ENCODE data around the gene TPM1.

TPM1 gene

DNA sequence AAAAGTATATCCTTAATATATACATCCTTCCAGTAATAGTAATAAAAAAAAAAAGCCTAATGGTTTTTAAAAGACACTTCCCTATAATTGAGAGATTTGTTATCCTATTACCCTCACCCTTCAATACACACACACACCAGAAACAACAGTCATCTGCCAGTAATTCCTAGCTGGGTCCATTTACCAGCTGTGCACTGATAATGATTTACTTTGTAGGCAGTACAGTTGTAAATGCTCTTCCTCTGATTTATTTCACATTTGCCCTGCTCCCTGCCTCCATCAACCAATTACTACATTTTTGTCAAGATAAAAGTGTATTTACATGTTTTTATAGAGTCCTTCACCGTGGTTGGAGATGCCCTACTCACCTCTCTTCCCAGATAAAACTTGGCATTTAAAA is 12.4 kb downstream of the TPM1 start:
- DNase-seq (ENCODE audit: low spot score): no peak

DNA sequence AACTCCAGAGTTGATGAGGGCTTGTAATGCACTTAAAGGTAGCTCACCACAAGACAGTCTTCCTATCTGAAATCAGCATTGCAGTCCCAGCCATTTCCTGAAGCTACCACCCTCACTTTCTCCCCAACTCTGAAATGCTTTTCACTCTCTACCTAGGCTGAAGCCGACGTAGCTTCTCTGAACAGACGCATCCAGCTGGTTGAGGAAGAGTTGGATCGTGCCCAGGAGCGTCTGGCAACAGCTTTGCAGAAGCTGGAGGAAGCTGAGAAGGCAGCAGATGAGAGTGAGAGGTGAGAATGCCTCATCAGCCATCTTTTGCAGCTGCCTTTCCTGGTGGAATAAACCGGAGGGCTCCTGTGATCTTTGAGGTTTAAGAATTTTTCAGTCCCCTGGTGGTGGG is 14.3 kb downstream of the TPM1 start:
- no peak for DNase-seq (ENCODE audit: low spot score)

DNA sequence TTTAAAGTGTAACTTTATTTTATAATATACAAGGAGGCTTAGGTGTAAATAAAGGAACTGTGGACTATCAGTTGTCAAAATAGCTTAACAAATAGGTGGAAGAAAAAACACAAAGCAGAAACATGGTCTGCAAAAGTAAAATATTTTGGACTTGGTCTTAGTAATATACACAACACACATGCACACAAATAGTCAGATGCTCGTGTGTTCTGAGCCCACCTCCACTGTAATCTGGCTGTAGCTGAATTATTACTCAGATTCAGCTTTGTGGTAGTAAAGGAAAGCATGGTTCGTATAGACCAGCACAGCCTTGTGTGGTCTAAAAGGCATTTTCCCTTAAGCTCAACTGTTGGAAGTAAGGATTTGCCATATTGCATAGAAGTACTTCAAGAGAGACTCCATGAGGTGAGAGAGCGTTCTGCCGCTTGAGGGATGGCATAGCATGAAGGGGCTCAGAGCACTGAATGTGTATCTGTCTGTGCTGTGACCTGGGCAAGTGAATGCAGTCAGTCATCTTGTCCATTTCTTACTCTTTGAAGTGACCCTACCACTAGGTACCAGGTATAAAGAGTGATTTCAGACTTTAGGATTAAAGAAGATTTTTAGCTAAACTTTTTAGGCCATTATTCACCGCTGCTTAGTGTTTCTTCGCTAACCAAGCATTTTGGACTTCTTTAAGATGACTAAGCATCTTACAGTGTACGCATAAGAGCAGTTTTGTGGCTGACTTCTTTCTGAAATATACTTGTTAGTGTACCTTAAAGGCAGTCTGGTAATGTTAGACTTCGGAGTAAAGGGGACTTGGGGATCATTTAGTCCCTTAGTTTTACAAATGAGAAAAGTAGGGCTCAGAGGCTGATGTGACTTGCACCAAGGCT is 15.2 kb downstream of the TPM1 start:
- DNase-seq (ENCODE audit: low spot score): no peak

DNA sequence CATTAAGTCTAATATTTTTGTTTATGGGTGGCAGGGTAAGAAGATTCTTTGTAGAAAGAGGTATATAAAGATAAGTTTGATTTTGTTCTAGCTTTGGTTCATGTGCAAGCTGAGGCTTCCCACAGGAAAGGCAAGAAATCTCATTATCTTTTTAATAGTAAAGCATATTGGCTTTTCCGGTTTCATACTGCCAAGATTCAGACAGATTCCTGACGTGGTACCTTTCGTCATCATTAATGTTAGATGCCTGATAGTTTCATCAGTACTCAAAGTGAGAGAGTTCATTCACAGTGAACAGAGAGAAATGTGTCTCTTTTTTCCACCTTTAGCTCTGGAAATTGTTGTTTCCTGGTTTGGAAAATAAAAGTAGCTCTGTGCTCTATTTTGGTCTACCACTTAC is 16.5 kb downstream of the TPM1 start:
- no peak for DNase-seq (ENCODE audit: low spot score)

DNA sequence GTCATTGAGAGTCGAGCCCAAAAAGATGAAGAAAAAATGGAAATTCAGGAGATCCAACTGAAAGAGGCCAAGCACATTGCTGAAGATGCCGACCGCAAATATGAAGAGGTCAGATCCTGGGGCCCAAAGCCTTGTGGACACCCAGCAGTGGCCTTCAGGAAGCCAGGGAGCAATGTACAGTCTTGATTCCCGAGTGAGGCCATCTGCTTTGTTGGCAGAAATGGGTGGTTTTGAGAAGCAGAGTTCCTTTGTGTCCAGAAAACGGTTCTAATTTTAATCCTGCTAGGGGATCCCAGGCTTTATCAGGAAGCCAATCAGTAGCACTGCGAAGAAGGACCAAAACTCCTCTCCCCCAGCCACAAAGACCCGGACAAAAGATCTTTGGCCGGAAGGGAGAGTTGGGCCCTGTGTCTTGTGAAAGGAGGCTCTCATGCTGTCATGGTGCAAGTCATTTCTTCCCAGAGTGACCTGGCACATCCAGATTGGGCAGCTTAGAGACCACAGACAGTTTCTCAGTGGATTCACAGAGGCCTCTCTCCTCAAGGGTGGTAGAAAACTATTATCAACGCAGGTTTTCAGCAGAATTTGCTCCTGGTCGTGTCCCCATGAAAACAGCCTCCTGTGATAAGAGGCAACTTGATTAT is 17.1 kb downstream of the TPM1 start:
- DNase-seq (ENCODE audit: low spot score): no peak

DNA sequence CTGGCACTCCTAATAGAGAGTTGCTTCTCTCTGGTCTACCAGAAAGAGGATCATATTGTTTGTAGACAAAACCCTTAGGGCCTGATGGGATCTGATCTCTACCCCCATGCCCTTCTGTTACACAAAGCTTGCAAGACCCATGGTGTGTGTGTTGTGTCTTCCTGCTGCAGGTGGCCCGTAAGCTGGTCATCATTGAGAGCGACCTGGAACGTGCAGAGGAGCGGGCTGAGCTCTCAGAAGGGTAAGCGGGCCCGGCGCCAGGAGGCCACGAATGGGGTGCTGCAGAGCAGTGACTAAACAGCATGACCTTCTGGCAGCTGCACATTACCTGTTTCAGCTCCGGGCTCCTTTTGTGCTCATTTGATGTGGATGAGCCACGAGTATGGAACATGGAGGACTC is 18.2 kb downstream of the TPM1 start:
- DNase-seq (ENCODE audit: low spot score): no peak

DNA sequence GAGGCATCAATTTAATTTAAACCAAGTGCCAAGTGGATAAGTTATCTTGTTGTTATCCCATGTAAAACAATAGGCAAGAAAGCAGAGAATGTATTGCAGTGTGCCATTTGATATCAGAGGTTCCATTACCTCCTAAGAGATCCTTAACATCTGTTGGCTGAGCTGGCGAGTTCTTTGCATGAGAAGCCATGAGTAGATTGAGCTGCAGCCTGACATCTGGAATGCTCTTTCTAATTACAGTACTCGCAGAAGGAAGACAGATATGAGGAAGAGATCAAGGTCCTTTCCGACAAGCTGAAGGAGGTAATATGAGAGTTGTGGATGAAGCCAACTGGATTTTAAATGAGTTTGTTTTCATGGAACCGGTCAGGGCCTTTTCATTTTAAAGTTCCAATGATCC is 19.4 kb downstream of the TPM1 start:
- DNase-seq (ENCODE audit: low spot score): no peak

DNA sequence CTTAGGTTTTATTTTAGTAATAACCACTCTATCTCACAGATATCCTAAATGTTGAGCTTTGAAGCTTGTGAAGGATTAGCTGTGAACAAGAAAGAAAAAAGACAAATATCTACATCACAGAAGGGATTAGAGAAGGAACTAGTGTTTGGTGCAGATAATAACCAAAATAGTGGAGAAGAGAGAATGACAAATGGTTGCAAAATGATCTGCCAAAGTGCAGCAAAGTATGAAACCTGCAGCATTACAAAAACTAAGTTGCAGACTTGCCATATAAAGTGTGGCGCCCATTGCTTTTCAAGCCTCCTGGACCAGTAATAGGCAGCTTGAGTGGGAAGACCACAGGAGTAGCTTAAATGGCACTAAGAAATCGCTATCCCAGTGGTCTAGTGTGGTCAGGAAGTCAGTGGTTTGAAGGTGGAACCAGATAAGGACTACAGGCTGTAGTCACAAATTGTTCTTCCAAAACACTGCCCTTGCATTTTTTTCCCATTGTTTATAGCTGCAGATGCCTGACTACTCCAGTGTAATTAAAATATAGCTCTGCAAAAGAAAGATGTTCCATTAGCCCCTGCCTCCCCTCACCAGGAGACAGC is 20.7 kb downstream of the TPM1 start:
- no peak for DNase-seq (ENCODE audit: low spot score)

DNA sequence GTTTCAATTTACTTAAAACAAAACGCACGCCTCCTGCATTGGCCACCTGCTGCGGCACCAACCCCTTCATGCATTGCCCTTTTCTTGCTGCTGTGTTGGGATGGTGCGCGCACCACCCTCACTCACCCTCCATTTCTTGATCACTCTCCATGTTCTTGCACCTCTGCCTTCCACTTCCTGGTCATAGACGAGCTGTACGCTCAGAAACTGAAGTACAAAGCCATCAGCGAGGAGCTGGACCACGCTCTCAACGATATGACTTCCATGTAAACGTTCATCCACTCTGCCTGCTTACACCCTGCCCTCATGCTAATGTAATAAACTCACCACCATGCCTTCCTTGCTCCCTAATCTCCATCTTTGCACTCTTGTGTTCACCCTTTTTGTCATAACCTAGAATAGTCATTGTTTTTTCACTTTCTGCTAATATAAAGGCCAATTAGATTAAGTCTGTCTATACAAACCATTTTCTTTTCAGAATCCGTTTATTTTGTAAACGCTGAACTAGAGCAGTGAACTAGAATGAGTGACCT is 21.4 kb downstream of the TPM1 start:
- no peak for DNase-seq (ENCODE audit: low spot score)

DNA sequence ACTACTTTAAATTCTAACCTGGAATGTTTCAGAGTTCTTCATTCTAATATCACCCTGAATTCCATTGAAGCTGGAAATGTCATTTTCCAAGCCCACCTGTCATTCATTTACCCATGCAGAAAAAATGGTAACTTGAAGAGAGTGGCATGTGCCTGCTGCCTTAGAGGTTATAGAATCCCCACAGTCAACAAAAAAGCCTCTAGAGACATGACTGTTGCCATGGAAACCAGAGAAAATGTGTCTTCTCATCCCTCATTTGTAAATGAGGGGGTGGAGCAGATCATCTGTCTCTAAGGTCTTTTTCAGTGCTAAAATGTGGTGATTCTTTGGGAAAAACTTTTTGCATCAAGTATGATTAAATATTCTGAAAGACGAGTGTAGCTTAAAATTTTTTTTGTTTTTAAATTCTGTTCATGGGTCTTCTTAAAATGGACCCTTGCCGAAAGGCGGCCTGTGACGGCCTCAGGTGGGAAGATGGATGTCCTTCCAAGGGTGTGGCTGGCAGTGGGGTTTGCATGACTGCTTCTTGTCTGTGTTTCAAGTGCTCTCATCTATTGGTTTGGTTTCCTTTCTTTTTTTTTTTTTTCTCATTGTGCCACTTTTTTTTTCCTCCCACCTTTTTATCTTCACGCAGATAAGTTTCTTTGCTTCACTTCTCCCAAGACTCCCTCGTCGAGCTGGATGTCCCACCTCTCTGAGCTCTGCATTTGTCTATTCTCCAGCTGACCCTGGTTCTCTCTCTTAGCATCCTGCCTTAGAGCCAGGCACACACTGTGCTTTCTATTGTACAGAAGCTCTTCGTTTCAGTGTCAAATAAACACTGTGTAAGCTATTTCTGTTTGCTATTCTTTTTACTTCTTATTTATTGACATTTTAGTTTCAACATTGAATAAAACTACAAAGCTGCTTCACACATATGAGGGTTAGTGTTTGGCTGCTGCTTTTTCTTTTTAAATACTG is 23.0 kb downstream of the TPM1 start:
- DNase-seq (ENCODE audit: low spot score): no peak

DNA sequence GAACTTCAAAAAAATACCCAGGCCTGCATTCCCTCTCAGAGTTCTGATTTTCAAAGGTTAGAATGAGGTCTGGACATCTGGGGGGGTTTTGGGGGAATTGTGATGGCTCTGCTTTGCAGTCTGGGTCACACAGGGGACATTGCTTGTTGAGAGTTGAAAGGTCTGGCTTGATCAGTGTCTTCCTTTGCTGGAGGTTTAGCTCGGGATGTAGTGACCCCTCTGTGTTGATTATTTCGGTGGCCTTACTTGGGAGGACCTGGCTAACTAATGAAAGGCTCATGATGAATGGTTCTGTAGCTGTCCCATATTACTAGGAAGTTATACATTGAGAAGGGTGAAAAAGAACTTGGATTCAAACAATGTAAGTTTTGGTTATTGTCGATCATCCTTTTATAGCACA is 23.7 kb downstream of the TPM1 start:
- no peak for DNase-seq (ENCODE audit: low spot score)

DNA sequence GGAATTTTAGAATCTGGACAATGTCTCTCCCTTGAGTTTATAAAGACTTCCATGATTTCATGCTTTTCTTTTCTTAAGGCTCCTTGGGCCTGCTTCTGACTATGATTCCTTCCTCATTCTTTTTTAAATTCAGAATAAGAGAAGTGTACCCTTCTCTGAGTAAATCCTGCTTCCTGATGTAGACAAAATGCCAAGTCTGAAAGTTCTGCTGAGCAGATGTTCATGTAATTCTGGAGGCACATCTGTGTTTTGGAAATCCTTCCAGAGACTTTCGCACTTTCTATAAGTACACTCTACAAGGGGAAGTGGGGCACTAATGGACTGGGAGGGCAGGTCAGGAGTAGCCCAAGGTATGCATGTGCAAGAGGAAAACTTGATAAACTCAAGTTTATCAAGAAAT is 24.8 kb downstream of the TPM1 start:
- no peak for DNase-seq (ENCODE audit: low spot score)

DNA sequence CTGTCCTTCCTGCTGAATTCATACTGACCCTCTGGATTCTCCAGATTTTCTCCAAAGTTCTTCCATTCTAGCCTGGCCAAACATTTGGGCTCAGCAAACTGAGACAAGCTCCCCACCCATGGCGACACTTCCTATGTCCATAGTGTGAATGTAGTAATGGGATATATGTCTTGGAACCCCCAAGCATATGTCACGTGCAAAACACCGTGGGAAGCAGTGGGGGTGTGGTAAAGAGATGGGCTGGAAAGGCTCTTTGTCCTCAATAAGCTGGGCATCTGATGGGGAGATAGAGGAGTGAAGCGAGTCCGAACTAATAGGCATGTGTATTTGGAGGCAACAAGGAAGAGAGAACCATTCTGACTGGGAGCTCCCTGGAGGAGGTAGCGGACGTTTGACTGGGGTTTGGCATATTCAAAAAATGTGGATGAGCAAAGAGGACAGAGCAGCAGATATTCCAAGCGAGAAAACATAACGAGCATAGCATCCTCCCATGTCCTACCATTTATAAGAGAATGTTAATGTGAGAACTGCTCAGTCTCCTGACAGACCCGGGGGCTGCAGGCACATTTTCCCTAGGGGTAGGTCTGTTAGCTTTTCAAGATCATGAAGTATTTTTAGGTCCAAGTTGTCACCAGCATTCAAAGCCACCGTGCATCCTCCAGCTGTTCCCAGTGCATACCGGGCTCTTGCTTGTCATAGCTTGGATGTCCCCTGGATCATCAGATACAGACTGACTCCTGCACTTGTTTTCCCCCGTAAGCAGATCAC is 25.6 kb downstream of the TPM1 start:
- no peak for DNase-seq (ENCODE audit: low spot score)

DNA sequence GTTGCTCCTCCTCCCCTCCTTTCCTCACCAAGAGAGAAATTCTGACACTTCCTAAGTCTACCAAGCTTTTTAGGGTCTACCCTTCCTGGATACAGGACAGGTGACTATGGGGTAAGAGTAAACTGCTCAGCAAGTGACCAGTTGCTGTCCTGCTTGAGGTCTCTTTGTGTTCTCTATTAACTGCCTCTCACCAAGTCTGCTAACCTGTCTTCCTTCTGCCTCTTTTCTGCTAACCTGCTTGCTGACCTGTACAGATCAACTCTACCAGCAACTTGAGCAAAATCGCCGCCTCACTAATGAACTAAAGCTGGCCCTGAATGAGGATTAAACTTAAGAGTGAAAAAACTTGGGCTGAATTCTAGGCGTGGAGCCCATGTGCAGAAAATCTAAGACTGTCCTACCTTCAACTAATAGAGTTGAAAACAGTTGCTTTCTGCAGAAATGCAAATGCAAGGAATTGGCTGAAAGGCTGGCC is 27.1 kb downstream of the TPM1 start:
- no peak for DNase-seq (ENCODE audit: low spot score)

DNA sequence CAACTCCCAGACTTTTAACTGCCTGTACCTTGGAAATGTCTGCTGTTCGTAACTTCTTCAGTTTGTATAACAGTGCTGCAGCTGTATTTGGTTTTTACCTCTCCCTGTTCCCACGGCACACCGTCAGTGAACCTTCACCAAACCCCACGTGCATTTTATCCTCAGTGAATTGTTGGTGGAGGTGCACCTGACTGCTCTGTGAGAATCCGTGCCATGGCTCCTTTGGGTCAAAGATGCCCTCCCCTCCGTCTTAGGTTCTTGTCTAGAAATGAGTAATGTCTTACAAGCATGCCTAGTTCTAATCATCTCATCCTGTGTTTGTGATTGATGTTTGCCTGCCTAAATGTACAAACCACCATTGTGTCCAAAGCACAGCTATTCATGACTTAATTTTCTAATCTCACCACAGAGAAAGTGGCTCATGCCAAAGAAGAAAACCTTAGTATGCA is 28.2 kb downstream of the TPM1 start:
- no peak for DNase-seq (ENCODE audit: low spot score)

DNA sequence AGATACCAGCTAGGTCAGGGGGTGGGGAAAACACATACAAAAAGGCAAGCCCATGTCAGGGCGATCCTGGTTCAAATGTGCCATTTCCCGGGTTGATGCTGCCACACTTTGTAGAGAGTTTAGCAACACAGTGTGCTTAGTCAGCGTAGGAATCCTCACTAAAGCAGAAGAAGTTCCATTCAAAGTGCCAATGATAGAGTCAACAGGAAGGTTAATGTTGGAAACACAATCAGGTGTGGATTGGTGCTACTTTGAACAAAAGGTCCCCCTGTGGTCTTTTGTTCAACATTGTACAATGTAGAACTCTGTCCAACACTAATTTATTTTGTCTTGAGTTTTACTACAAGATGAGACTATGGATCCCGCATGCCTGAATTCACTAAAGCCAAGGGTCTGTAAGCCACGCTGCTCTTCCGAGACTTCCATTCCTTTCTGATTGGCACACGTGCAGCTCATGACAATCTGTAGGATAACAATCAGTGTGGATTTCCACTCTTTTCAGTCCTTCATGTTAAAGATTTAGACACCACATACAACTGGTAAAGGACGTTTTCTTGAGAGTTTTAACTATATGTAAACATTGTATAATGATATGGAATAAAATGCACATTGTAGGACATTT is 28.9 kb downstream of the TPM1 start:
- DNase-seq (ENCODE audit: low spot score): no peak

DNA sequence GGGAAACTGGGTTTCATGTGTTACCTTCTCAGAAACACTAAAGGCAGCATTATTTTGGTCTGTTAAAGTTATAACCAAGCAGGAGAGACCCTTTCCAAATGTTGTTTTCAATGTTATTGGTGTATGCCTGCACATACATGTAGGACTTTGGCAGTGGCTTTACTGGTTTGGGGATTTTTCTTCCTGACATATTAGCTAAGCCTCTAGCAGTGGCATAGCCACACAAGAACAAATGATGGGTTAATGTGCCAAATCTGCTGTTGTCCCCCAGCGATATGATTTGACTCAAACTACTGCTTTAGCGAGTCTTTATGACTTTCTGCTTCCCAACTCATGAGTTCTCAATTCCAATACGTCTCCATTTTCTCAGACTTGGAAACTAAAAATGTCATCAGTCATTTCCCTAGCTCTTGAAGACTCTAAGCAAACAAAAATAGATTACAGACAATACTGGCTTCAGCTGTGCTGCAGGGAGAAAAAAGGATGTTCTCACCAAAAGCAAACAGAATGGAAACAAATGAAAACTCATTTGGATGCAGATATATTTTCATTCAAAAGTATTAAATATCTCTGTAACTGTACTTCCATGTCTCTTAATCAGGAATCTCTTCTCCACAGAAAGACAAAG is 29.6 kb downstream of the TPM1 start:
- no peak for DNase-seq (ENCODE audit: low spot score)

DNA sequence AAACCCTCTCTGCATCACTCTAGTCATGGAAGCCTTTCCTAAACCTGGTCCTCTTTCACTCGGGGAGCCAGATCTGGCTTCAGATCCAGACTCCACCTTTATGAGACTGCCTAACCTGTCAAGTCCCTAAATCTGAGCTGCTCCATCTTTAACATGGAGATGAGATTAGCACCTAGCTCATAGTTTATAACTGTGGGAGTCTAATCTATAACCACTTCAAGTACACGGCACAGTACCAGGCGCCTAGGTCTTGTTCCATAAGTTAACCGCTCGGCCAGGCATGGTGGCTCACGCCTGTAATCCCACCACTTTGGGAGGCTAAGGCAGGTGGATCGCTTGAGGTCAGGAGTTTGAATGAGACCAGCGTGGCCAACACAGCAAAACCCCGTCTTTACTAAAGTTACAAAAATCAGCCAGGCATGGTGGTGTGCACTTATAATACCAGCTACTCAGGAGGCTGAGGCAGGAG is 30.3 kb downstream of the TPM1 start:
- DNase-seq (ENCODE audit: low spot score): no peak

DNA sequence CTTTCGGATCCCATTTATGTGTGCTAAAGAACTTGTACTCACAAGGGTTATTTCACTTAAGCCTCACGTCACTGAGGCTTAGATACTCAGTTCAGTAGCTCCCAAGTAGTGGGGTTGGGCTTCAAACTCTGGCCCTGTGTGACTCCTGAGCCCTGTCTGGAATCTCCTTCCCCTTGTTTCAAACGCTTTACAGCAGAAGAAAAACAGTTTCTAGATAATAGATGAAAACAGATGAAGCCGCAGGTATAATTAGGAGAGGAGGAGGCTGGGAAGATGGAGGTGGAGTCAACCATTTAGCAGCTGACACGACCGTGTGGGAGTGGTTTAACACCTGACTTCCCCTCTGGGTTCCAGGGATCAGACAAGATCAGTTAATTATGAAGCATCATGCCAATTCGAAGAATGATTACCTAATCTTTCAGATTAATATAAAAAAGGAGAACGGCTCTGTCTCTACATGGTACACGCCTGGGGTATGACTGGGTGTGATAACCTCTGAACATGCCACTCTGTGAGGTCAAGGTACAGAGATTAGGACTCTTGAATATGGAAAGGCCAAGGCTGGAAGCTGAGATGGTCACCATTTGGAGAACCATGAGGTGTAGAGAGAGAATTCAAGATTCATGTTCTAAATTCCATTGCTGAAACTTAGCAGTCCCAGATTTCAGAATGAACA is 31.1 kb downstream of the TPM1 start:
- DNase-seq (ENCODE audit: low spot score): no peak
